Astrocyte (in vitro differentiated cells and primary cell): ENCODE measurements around the gene MATN1. TPM values are rescaled to one million over a fixed set of nuclear protein-coding genes. Genes with fewer than 3 reads are reported as not detected.

Experiments
- DNase-seq: peaks from one replicate; pipeline ENCODE4 v3.0.0-alpha.2; 2010; ENCODE audit warnings: low read depth
- FAIRE-seq: peaks from 2 replicates; lab custom pipeline; 2011; peaks lifted over from hg19 to GRCh38; lab: Jason Lieb, UNC
- H2AFZ ChIP-seq: 2 replicates; pipeline ENCODE4 v1.6.0; 2012; ENCODE audit warnings: low read depth, low read length, inconsistent platforms
- H3K27ac ChIP-seq: 2 replicates; pipeline ENCODE4 v1.5.1; 2011; ENCODE audit warnings: low read depth, low read length, inconsistent platforms
- H3K27me3 ChIP-seq: 2 replicates; pipeline ENCODE4 v1.6.0; 2011; ENCODE audit warnings: low read length, inconsistent platforms; ENCODE audit not compliant: insufficient read depth
- H3K36me3 ChIP-seq: 2 replicates; pipeline ENCODE4 v1.5.1; 2011; ENCODE audit warnings: low read length, inconsistent platforms; ENCODE audit not compliant: insufficient read depth
- H3K4me1 ChIP-seq: 2 replicates; pipeline ENCODE4 v1.5.1; 2011; ENCODE audit warnings: low read length, inconsistent platforms; ENCODE audit not compliant: insufficient read depth
- H3K4me2 ChIP-seq: 2 replicates; pipeline ENCODE4 v1.6.0; 2012; ENCODE audit warnings: low read length, inconsistent platforms
- H3K4me3 ChIP-seq: 2 replicates; pipeline ENCODE4 v1.5.1; 2011; ENCODE audit warnings: low read depth, mild to moderate bottlenecking, low read length, inconsistent platforms; ENCODE audit not compliant: insufficient read depth
- H3K79me2 ChIP-seq: 2 replicates; pipeline ENCODE4 v1.6.0; 2012; ENCODE audit warnings: mild to moderate bottlenecking, low read length, inconsistent platforms; ENCODE audit not compliant: insufficient read depth
- H3K9ac ChIP-seq: 2 replicates; pipeline ENCODE4 v1.6.0; 2012; ENCODE audit warnings: mild to moderate bottlenecking, low read length, inconsistent platforms
- H3K9me3 ChIP-seq: 2 replicates; pipeline ENCODE4 v1.5.1; 2012; ENCODE audit warnings: low read depth, mild to moderate bottlenecking, low read length, inconsistent platforms; ENCODE audit not compliant: insufficient read depth
- H4K20me1 ChIP-seq: 2 replicates; pipeline ENCODE4 v1.6.0; 2012; ENCODE audit warnings: low read length, inconsistent platforms; ENCODE audit not compliant: insufficient read depth
- H3K27ac Mint-ChIP-seq: one replicate; pipeline ENCODE4 v1.8.0; 2021; ENCODE audit warnings: mild to moderate bottlenecking, mixed read lengths; ENCODE audit not compliant: unreplicated experiment
- H3K27me3 Mint-ChIP-seq: one replicate; pipeline ENCODE4 v1.8.0; 2021; ENCODE audit warnings: low read depth, mixed read lengths; ENCODE audit not compliant: unreplicated experiment
- H3K36me3 Mint-ChIP-seq: one replicate; pipeline ENCODE4 v1.8.0; 2021; ENCODE audit warnings: low read depth, mixed read lengths; ENCODE audit not compliant: unreplicated experiment
- H3K4me1 Mint-ChIP-seq: one replicate; pipeline ENCODE4 v1.8.0; 2021; ENCODE audit warnings: low read depth, mixed read lengths; ENCODE audit not compliant: unreplicated experiment
- H3K4me3 Mint-ChIP-seq: one replicate; pipeline ENCODE4 v1.8.0; 2021; ENCODE audit warnings: mild to moderate bottlenecking, moderate library complexity, mixed read lengths; ENCODE audit not compliant: unreplicated experiment
- H3K9me3 Mint-ChIP-seq: one replicate; pipeline ENCODE4 v1.8.0; 2021; ENCODE audit warnings: mild to moderate bottlenecking, mixed read lengths; ENCODE audit not compliant: unreplicated experiment
- EZH2 ChIP-seq: IDR thresholded peaks from 2 replicates; pipeline ENCODE4 v1.6.1; 2012; ENCODE audit warnings: mild to moderate bottlenecking, low read length, inconsistent platforms; ENCODE audit not compliant: insufficient read depth
- total RNA-seq: library from RNA; stranded (reverse); gene quantifications from 2 replicates; pipeline ENCODE4 v1.2.1, GENCODE V29; 2021
- TF ChIP-seq, protein P1 (sequence below): IDR thresholded peaks from 2 replicates; pipeline ENCODE4 v1.5.1; 2011; ENCODE audit warnings: low read depth, mild to moderate bottlenecking, inconsistent platforms, low read length, moderate library complexity; ENCODE audit not compliant: insufficient read depth

Gene MATN1
- total RNA-seq, 1 donor from 2014 or later: 0.32 TPM

DNA sequence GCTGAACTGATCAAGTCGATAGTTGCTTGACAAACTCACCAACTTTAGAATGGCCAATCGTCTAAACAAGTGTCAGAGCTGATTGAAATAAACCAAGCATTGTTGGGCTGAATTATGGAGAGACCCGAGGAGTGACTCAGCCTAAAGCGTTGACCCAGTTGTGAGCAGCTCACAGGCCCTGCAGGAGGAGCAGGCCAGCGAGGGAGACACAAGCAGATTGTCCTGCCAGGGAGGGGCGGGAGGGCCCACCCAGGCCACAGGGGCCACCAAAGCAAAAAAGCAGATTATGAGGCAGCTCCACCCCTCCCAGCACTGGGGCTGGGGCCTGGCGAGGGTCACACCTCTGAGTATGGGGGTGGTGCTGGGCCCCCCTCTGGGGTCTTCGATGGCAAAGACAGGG lies 10.1 kb upstream of the MATN1 start:
- Histone ChIP-seq H3K79me2 (no peaks in the 10 kb centered on the region), H3K4me1 (no peaks in the 10 kb centered on the region), H4K20me1 (no peaks in the 10 kb centered on the region), H3K4me3 (no peak overlapping the region), H3K36me3 (no peaks in the 10 kb centered on the region), H3K27me3 (peaks cover 5% of the 10 kb centered on the region), H3K9me3 (no peaks in the 10 kb centered on the region), H3K9ac (no peak overlapping the region), H2AFZ (no peak overlapping the region), H3K4me2 (no peak overlapping the region), H3K27ac (no peak overlapping the region)
- Mint-ChIP-seq H3K4me3 (no peak overlapping the region), H3K9me3 (peaks cover 4% of the 10 kb centered on the region), H3K27me3 (peaks cover 18% of the 10 kb centered on the region), H3K36me3 (peaks cover 2% of the 10 kb centered on the region), H3K27ac (peak overlapping the region; percentile 59), H3K4me1 (peaks cover 12% of the 10 kb centered on the region)
- DNase-seq: no peak
- FAIRE-seq: no peak
- TF ChIP-seq, protein P1, sequence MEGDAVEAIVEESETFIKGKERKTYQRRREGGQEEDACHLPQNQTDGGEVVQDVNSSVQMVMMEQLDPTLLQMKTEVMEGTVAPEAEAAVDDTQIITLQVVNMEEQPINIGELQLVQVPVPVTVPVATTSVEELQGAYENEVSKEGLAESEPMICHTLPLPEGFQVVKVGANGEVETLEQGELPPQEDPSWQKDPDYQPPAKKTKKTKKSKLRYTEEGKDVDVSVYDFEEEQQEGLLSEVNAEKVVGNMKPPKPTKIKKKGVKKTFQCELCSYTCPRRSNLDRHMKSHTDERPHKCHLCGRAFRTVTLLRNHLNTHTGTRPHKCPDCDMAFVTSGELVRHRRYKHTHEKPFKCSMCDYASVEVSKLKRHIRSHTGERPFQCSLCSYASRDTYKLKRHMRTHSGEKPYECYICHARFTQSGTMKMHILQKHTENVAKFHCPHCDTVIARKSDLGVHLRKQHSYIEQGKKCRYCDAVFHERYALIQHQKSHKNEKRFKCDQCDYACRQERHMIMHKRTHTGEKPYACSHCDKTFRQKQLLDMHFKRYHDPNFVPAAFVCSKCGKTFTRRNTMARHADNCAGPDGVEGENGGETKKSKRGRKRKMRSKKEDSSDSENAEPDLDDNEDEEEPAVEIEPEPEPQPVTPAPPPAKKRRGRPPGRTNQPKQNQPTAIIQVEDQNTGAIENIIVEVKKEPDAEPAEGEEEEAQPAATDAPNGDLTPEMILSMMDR: no peak
- no peak for TF ChIP-seq EZH2

GRCh38 chr1:30732277-30732996 lies 9.1 kb upstream of the MATN1 start:
- H3K36me3 ChIP-seq: no peaks in the 10 kb centered on the region
- H4K20me1 ChIP-seq: no peaks in the 10 kb centered on the region
- no peak overlapping the region for H3K9ac ChIP-seq
- Mint-ChIP-seq H3K27ac (peak overlapping the region; percentile 59), H3K4me3 (no peak overlapping the region), H3K27me3 (peaks cover 18% of the 10 kb centered on the region), H3K4me1 (peaks cover 21% of the 10 kb centered on the region), H3K36me3 (peaks cover 2% of the 10 kb centered on the region), H3K9me3 (no peaks in the 10 kb centered on the region)
- no peak overlapping the region for H3K27ac ChIP-seq
- no peak overlapping the region for H3K4me2 ChIP-seq
- no peak overlapping the region for H2AFZ ChIP-seq
- peaks cover 5% of the 10 kb centered on the region for H3K27me3 ChIP-seq
- peaks cover 8% of the 10 kb centered on the region for H3K4me1 ChIP-seq
- FAIRE-seq (no peak), DNase-seq (peak; percentile 68)
- H3K79me2 ChIP-seq: no peaks in the 10 kb centered on the region
- no peak for TF ChIP-seq EZH2
- TF ChIP-seq, protein P1: no peak
- no peak overlapping the region for H3K4me3 ChIP-seq
- H3K9me3 ChIP-seq: no peaks in the 10 kb centered on the region

GRCh38 chr1:30731806-30732276 lies 8.5 kb upstream of the MATN1 start:
- no peaks in the 10 kb centered on the region for H3K79me2 ChIP-seq
- DNase-seq: no peak
- no peak overlapping the region for H3K27ac ChIP-seq
- Mint-ChIP-seq H3K9me3 (no peaks in the 10 kb centered on the region), H3K4me3 (no peak overlapping the region), H3K4me1 (peaks cover 21% of the 10 kb centered on the region), H3K27me3 (peaks cover 13% of the 10 kb centered on the region), H3K36me3 (no peaks in the 10 kb centered on the region), H3K27ac (no peak overlapping the region)
- no peaks in the 10 kb centered on the region for H3K36me3 ChIP-seq
- H3K9ac ChIP-seq: no peak overlapping the region
- no peak for TF ChIP-seq EZH2
- TF ChIP-seq, protein P1: no peak
- H3K4me3 ChIP-seq: no peak overlapping the region
- H2AFZ ChIP-seq: no peak overlapping the region
- no peaks in the 10 kb centered on the region for H3K9me3 ChIP-seq
- peaks cover 8% of the 10 kb centered on the region for H3K4me1 ChIP-seq
- H3K4me2 ChIP-seq: no peak overlapping the region
- no peak for FAIRE-seq
- H3K27me3 ChIP-seq: peaks cover 5% of the 10 kb centered on the region
- H4K20me1 ChIP-seq: no peaks in the 10 kb centered on the region
